Thyroid gland (tissue), 4 donors: ENCODE results near the gene TMA7. TPM values are rescaled to one million over a fixed set of nuclear protein-coding genes. Genes with fewer than 3 reads are reported as not detected.

Experiments used
- DNase-seq, 2 donors: peaks; one replicate each; pipeline ENCODE4 v3.0.0-alpha.2; 2019
- H3K27ac ChIP-seq, 3 donors: fragments of 200-600 bp; sonication (generic); 1 replicate in 2 of 3; 2 replicates in 1 of 3; pipeline ENCODE4 v1.5.1; 2016 to 2019; ENCODE audit warnings: mild to moderate bottlenecking in 1 of 3, moderate library complexity in 1 of 3
- H3K27me3 ChIP-seq: fragments of 200-600 bp; sonication (generic); one replicate; pipeline ENCODE4 v1.5.1; 2019
- H3K36me3 ChIP-seq, 2 donors: fragments of 200-600 bp; sonication (generic); one replicate each; pipeline ENCODE4 v1.5.1; 2016 to 2019
- H3K4me1 ChIP-seq, 2 donors: fragments of 200-600 bp; sonication (generic); one replicate each; pipeline ENCODE4 v1.5.1; 2017 to 2019
- H3K4me3 ChIP-seq, 3 donors: fragments of 200-600 bp; sonication (generic); replicated peaks in 1 of 3; 1 replicate in 2 of 3; 2 replicates in 1 of 3; pipeline ENCODE4 v1.5.1; 2016; ENCODE audit warnings: mild to moderate bottlenecking in 1 of 3
- H3K9me3 ChIP-seq: fragments of 200-600 bp; sonication (generic); one replicate; pipeline ENCODE4 v1.5.1; 2017
- POLR2A ChIP-seq, 2 donors: fragments of 450-650 bp; IDR thresholded peaks; one replicate each; pipeline ENCODE4 v1.6.1; 2017; ENCODE audit warnings: antibody characterized with exemption in 2 of 2, mild to moderate bottlenecking in 2 of 2, moderate library complexity in 1 of 2
- WGBS, 2 donors: methylation state at CpG; one replicate each; pipeline ENCODE4 v1.1.5; 2017; 5-methylcytosine and 5-hydroxymethylcytosine counted together
- intact Hi-C: fragments of 100-400 bp; cut with DNase I; formaldehyde crosslinking; loops from one replicate; pipeline ENCODE4 v1.15.1; 2023
- total RNA-seq, 4 donors: library from RNA; depleted of rRNA; stranded (reverse); fragments of >200 nt; gene quantifications; one replicate each; pipeline ENCODE4 v1.2.3, GENCODE V29; 2016
- TF ChIP-seq, protein P1 (sequence below), 6 experiments: fragments of 200-600 bp in 3 of 6; fragments of 450-650 bp in 3 of 6; sonication (generic) in 3 of 6; IDR thresholded peaks; one replicate each; pipeline ENCODE4 v1.5.1; 2016 to 2019; ENCODE audit warnings: antibody characterized with exemption in 6 of 6, mild to moderate bottlenecking in 2 of 6, inconsistent platforms in 1 of 6, moderate library complexity in 1 of 6

The TMA7 gene
- total RNA-seq, 4 donors from 2014 or later = 133 to 413 (median 301) TPM

GRCh38 chr3:48467110-48467454, 27.0 kb downstream of the TMA7 start:
- Histone ChIP-seq H3K27ac (peak overlapping the region; percentile 99 to 100 (median 100)), H3K27me3 (no peaks in the 10 kb centered on the region), H3K4me3 (peak overlapping the region in 1 of 3 donors; percentile 28), H3K4me1 (peaks cover 26 to 61% of the 10 kb centered on the region in 2 donors), H3K36me3 (peaks cover 13 to 14% of the 10 kb centered on the region in 2 donors), H3K9me3 (no peaks in the 10 kb centered on the region)
- TF ChIP-seq, protein P1, sequence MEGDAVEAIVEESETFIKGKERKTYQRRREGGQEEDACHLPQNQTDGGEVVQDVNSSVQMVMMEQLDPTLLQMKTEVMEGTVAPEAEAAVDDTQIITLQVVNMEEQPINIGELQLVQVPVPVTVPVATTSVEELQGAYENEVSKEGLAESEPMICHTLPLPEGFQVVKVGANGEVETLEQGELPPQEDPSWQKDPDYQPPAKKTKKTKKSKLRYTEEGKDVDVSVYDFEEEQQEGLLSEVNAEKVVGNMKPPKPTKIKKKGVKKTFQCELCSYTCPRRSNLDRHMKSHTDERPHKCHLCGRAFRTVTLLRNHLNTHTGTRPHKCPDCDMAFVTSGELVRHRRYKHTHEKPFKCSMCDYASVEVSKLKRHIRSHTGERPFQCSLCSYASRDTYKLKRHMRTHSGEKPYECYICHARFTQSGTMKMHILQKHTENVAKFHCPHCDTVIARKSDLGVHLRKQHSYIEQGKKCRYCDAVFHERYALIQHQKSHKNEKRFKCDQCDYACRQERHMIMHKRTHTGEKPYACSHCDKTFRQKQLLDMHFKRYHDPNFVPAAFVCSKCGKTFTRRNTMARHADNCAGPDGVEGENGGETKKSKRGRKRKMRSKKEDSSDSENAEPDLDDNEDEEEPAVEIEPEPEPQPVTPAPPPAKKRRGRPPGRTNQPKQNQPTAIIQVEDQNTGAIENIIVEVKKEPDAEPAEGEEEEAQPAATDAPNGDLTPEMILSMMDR (IDR thresholded peaks at IDR 0.05) = no peak
- intact Hi-C loops = loop anchor here (5.0 kb wide), 1 partner anchor 35 kb away; the partner anchor contains the start of gene SHISA5
- 56% methylated on average over 7 of the region's 9 CpGs; no CpG with 5 or more reads in 1 of the 2 donors for WGBS, 2 donors
- DNase-seq = no peak

DNA sequence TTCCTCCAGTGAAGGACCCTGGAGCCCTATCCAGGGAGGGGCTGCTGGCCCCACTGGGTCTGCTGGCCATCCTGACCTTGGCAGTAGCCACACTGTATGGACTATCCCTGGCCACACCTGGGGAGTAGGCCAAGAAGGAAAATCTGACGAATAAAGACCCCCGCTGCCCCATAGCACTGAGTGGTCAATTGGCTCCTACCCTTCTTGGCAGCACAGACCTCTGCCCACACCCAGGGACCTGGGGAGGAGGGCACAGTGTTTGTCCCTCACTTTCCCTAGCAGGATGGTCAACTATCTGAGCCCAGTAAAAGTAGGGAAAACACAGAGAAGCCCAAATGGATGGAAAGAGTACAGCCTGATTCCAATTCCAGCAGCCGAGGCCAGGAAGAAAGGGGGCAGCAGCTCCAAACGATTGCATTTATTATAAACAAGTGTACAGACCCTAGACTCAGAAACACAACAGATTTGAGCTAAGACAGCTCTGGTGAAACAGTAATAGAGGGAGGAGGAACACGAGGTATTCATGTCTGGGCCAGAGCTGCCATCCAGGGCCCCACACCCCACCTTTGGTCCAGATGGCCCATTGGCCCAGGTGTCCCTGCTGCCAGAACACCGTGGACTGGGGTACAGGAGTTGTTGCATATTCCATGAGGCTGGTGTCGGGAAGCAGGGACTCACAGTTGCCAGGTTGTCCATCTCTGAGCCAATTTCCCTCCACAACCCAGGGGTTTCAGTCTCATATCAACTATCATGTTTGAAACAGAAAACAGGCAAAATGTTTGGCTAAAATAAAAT, 27.6 kb downstream of the TMA7 start:
- no peak for TF ChIP-seq POLR2A (IDR thresholded peaks at IDR 0.05)
- TF ChIP-seq, protein P1 (IDR thresholded peaks at IDR 0.05) = no peak
- intact Hi-C loops = loop anchor here (5.0 kb wide), 1 partner anchor 35 kb away; the partner anchor contains the start of gene SHISA5
- no peak overlapping the region for H3K4me3 ChIP-seq
- DNase-seq = no peak
- H3K4me1 ChIP-seq = peaks cover 30 to 64% of the 10 kb centered on the region in 2 donors
- no peaks in the 10 kb centered on the region for H3K27me3 ChIP-seq
- no peaks in the 10 kb centered on the region for H3K9me3 ChIP-seq
- peaks cover 13 to 14% of the 10 kb centered on the region in 2 donors for H3K36me3 ChIP-seq
- H3K27ac ChIP-seq = peak overlapping the region in 2 of 3 donors; percentile 100
- WGBS, 2 donors = 81 to 85% methylated on average over 7 of the region's 7 CpGs

GRCh38 chr3:48468329-48468731, 28.3 kb downstream of the TMA7 start:
- no peak for TF ChIP-seq POLR2A (IDR thresholded peaks at IDR 0.05)
- TF ChIP-seq, protein P1 (IDR thresholded peaks at IDR 0.05) = no peak
- Histone ChIP-seq H3K9me3 (no peaks in the 10 kb centered on the region), H3K4me1 (peaks cover 33 to 67% of the 10 kb centered on the region in 2 donors), H3K27ac (peak overlapping the region in 2 of 3 donors; percentile 100), H3K4me3 (no peak overlapping the region), H3K27me3 (no peaks in the 10 kb centered on the region), H3K36me3 (peaks cover 13 to 14% of the 10 kb centered on the region in 2 donors)
- DNase-seq = no peak
- WGBS, 2 donors = 70 to 74% methylated on average over 1 to 4 of the region's 8 CpGs
- intact Hi-C loops = loop anchor here (5.0 kb wide), 1 partner anchor 34 kb away; the partner anchor contains the start of gene SHISA5

DNA sequence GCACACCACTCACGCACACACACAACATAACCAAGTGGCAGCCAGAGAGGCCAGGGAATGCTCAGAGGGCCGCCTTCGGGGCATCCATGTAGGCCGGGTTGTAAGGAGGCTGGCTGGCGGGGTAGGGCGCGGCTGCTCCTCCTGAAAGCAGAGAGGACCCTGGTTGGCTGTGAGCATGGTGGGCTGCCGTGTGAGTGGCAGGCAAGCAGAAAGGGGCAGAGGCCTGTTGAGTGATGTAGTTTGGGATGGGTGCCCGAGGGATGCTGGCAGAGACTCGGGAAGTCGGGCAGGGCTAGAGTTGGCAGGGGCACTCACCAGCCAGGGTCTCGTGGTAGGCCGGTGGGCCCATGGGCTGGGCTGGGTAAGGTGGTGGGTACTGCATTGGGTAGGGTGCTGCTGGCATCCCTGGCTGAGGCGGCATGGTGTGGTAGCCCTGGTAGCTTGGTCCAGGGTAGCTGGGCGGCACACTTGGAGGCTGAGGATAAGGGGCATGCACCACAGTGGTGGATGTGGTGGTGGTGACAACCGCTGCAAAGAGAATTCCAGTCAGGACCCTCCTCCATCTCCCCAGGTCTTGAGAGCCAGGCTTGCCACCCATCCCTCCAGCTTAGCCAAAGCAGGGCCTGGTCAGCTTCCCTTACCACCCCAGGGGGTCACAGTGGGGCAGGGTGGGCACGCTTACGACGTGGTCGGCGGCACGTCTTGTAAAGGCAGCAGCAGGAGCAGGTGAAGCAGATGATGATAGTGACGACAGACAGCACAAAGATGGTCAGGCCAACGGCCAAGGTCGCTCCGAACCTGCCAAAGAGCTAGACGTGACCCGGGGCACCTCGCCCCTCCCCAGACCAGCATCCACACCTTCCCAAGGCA, 29.2 kb downstream of the TMA7 start:
- H3K4me1 ChIP-seq = peaks cover 37 to 76% of the 10 kb centered on the region in 2 donors

More for the DNA sequence above, 29.2 kb downstream of the TMA7 start:
- intact Hi-C loops = loop anchor here (5.0 kb wide), 1 partner anchor 33 kb away; the partner anchor contains the start of gene SHISA5
- Histone ChIP-seq H3K27ac (peak overlapping the region in 2 of 3 donors; percentile 100), H3K36me3 (peaks cover 13 to 14% of the 10 kb centered on the region in 2 donors), H3K9me3 (no peaks in the 10 kb centered on the region), H3K27me3 (no peaks in the 10 kb centered on the region), H3K4me3 (no peak overlapping the region)
- TF ChIP-seq POLR2A (IDR thresholded peaks at IDR 0.05) = no peak
- TF ChIP-seq, protein P1 (IDR thresholded peaks at IDR 0.05) = no peak
- 85 to 91% methylated on average over 16 to 29 of the region's 29 CpGs for WGBS, 2 donors
- no peak for DNase-seq
